ENCODE results near the gene MAGI1. TPM values are rescaled to one million over a fixed set of nuclear protein-coding genes. Genes with fewer than 3 reads are reported as not detected.

The MAGI1 gene
- polyA plus RNA-seq, 1 of the 3 experiments (the other 2 are of a cell fraction), result 10.3 TPM

GRCh38 chr3:65619888-65620287 lies 418.8 kb downstream of the MAGI1 start:
- no peak overlapping the region for H3K9ac ChIP-seq
- no peaks in the 10 kb centered on the region for H3F3A ChIP-seq (replicated peaks; ENCODE audit: insufficient read depth)
- H3K79me2 ChIP-seq (ENCODE audit: insufficient read depth), result peaks cover 4% of the 10 kb centered on the region; the same call in 1 of the 2 replicates
- TF ChIP-seq CHD2 (IDR thresholded peaks at IDR 0.05; ENCODE audit: low read length, partially characterized antibody), result no peak
- TF ChIP-seq RCOR1 (IDR thresholded peaks at IDR 0.05; ENCODE audit: low read length), result no peak
- no peak for TF ChIP-seq NRF1 (IDR thresholded peaks at IDR 0.05; ENCODE audit: low read depth, low read length)
- TF ChIP-seq ZBTB33 (IDR thresholded peaks at IDR 0.05; ENCODE audit: borderline replicate concordance, low read depth), result no peak
- no peak for TF ChIP-seq TAF1 (IDR thresholded peaks at IDR 0.05; ENCODE audit: borderline replicate concordance, low read depth, low read length)
- no peak for TF ChIP-seq MAX (IDR thresholded peaks at IDR 0.05; ENCODE audit: low read depth)
- TF ChIP-seq IRF3 (IDR thresholded peaks at IDR 0.05; ENCODE audit: low read depth, low read length), result no peak
- TF ChIP-seq USF2 (IDR thresholded peaks at IDR 0.05; ENCODE audit: borderline replicate concordance, low read depth, low read length), result no peak
- TF ChIP-seq EP300 (IDR thresholded peaks at IDR 0.05; ENCODE audit: borderline replicate concordance in 1 of 2, low read depth in 1 of 2, low read length in 1 of 2), result no peak
- TF ChIP-seq PBX3 (IDR thresholded peaks at IDR 0.05), result no peak
- ChIA-PET CTCF (interaction anchor here (1.3 to 1.4 kb wide), 2 partner anchors 10 to 25 kb away, joined by 3 read pairs; no protein-coding TSS in a partner anchor), POLR2A (no interaction called here)
- no peaks in the 10 kb centered on the region for H3K27me3 ChIP-seq (ENCODE audit: insufficient read depth)
- no peak overlapping the region for H2AFZ ChIP-seq (ENCODE audit: low read depth)
- no peak overlapping the region for H3K4me3 ChIP-seq (ENCODE audit: low read depth in 2 of 2, low read length in 1 of 2)
- H3K4me1 ChIP-seq (ENCODE audit: control insufficient read depth in 1 of 2, insufficient read depth in 2 of 2, low read depth in 1 of 2, low read length in 1 of 2), result peaks cover 0 to 8% of the 10 kb centered on the region in 2 experiments; a peak in 1 of 4 replicates
- no peak for DNase-seq
- no peaks in the 10 kb centered on the region for H3K36me3 ChIP-seq (replicated peaks in 1 of 2; ENCODE audit: control insufficient read depth in 1 of 2, insufficient read depth in 2 of 2, low read length in 1 of 2)
- peaks cover 2% of the 10 kb centered on the region; the same call in 1 of the 2 replicates for H4K20me1 ChIP-seq (ENCODE audit: insufficient read depth)
- H3K9me2 ChIP-seq, result no peaks in the 10 kb centered on the region
- no peak overlapping the region for H3K4me2 ChIP-seq
- no peak overlapping the region for H3K27ac ChIP-seq (ENCODE audit: low read depth in 2 of 2, low read length in 1 of 2)
- no peaks in the 10 kb centered on the region for H3K9me3 ChIP-seq
- WGBS (ENCODE audit: low lambda C conversion rate), result 56% methylated on average over 1 of the region's 1 CpG

GRCh38 chr3:65619451-65619881 lies 419.3 kb downstream of the MAGI1 start:
- Histone ChIP-seq H3K4me1 (ENCODE audit: control insufficient read depth in 1 of 2, insufficient read depth in 2 of 2, low read depth in 1 of 2, low read length in 1 of 2) (peaks cover 0 to 8% of the 10 kb centered on the region in 2 experiments; a peak in 1 of 4 replicates), H3K27me3 (ENCODE audit: insufficient read depth) (no peaks in the 10 kb centered on the region), H2AFZ (ENCODE audit: low read depth) (no peak overlapping the region), H3K4me2 (no peak overlapping the region), H4K20me1 (ENCODE audit: insufficient read depth) (peaks cover 2% of the 10 kb centered on the region; the same call in 1 of the 2 replicates), H3K27ac (ENCODE audit: low read depth in 2 of 2, low read length in 1 of 2) (no peak overlapping the region), H3K36me3 (replicated peaks in 1 of 2; ENCODE audit: control insufficient read depth in 1 of 2, insufficient read depth in 2 of 2, low read length in 1 of 2) (no peaks in the 10 kb centered on the region), H3K9me3 (no peaks in the 10 kb centered on the region), H3K9ac (no peak overlapping the region), H3K79me2 (ENCODE audit: insufficient read depth) (peaks cover 4% of the 10 kb centered on the region; the same call in 1 of the 2 replicates), H3K4me3 (ENCODE audit: low read depth in 2 of 2, low read length in 1 of 2) (no peak overlapping the region), H3K9me2 (no peaks in the 10 kb centered on the region), H3F3A (replicated peaks; ENCODE audit: insufficient read depth) (no peaks in the 10 kb centered on the region)
- TF ChIP-seq YY1 (IDR thresholded peaks at IDR 0.05; ENCODE audit: low read depth), result no peak
- TF ChIP-seq JUND (IDR thresholded peaks at IDR 0.05), result no peak
- no peak for TF ChIP-seq MEF2A (IDR thresholded peaks at IDR 0.05; ENCODE audit: borderline replicate concordance, low read depth)
- TF ChIP-seq USF2 (IDR thresholded peaks at IDR 0.05; ENCODE audit: borderline replicate concordance, low read depth, low read length), result no peak
- no peak for DNase-seq
- ChIA-PET CTCF (interaction anchor here (1.3 to 1.4 kb wide), 2 partner anchors 10 to 24 kb away, joined by 3 read pairs; no protein-coding TSS in a partner anchor), POLR2A (no interaction called here)
- 82% methylated on average over 5 of the region's 5 CpGs for WGBS (ENCODE audit: low lambda C conversion rate)

Measured in SK-N-SH (cell line).